MM.1S (cell line): ENCODE data around the gene LACTB.

ENCODE experiments used
- DNase-seq: peaks from one replicate; pipeline ENCODE4 v3.0.0-alpha.2; 2015
- H2AFZ ChIP-seq: fragments of 300-600 bp; sonication (generic); 2 replicates; pipeline ENCODE4 v1.6.0; 2016; ENCODE audit warnings: antibody characterized with exemption, low read length
- H3F3A ChIP-seq: fragments of 300-600 bp; sonication (generic); 2 replicates; pipeline ENCODE4 v1.6.1; 2016; ENCODE audit warnings: mild to moderate bottlenecking, antibody characterized with exemption, low read length, moderate library complexity, mixed read lengths; ENCODE audit not compliant: insufficient read depth
- H3K27ac ChIP-seq: fragments of 300-600 bp; sonication (generic); 2 replicates; pipeline ENCODE4 v1.5.1; 2016; ENCODE audit warnings: mild to moderate bottlenecking, low read length
- H3K27me3 ChIP-seq: fragments of 300-600 bp; sonication (generic); replicated peaks from 2 replicates; pipeline ENCODE4 v1.6.0; 2016; ENCODE audit warnings: low read length; ENCODE audit not compliant: insufficient read depth
- H3K36me3 ChIP-seq: fragments of 300-600 bp; sonication (generic); replicated peaks from 2 replicates; pipeline ENCODE4 v1.6.1; 2016; ENCODE audit warnings: mild to moderate bottlenecking, low read length, mixed read lengths; ENCODE audit not compliant: insufficient read depth
- H3K4me1 ChIP-seq: fragments of 300-600 bp; sonication (generic); 2 replicates; pipeline ENCODE4 v1.6.1; 2016; ENCODE audit warnings: low read length, mixed read lengths
- H3K4me2 ChIP-seq: fragments of 300-600 bp; sonication (generic); 2 replicates; pipeline ENCODE4 v1.6.0; 2016; ENCODE audit warnings: low read depth, low read length
- H3K4me3 ChIP-seq: fragments of 300-600 bp; sonication (generic); 2 replicates; pipeline ENCODE4 v1.5.1; 2016; ENCODE audit warnings: low read length, mixed read lengths
- H3K79me2 ChIP-seq: fragments of 300-600 bp; sonication (generic); 2 replicates; pipeline ENCODE4 v1.6.1; 2016; ENCODE audit warnings: mixed run types, low read length, mixed read lengths
- H3K9ac ChIP-seq: fragments of 300-600 bp; sonication (generic); 2 replicates; pipeline ENCODE4 v1.6.1; 2016; ENCODE audit warnings: low read length, mixed read lengths
- H3K9me2 ChIP-seq: fragments of 300-600 bp; sonication (generic); replicated peaks from 2 replicates; pipeline ENCODE4 v1.6.1; 2016; ENCODE audit warnings: mild to moderate bottlenecking, low read length, mixed read lengths; ENCODE audit not compliant: insufficient read depth
- H3K9me3 ChIP-seq: fragments of 300-600 bp; sonication (generic); replicated peaks from 2 replicates; pipeline ENCODE4 v1.6.1; 2016; ENCODE audit warnings: mild to moderate bottlenecking, low read length, mixed read lengths; ENCODE audit not compliant: insufficient read depth
- H4K20me1 ChIP-seq: fragments of 300-600 bp; sonication (generic); 2 replicates; pipeline ENCODE4 v1.6.1; 2016; ENCODE audit warnings: mild to moderate bottlenecking, low read length, moderate library complexity, mixed read lengths; ENCODE audit not compliant: insufficient read depth
- EZH2 ChIP-seq: fragments of 300-600 bp; sonication (generic); optimal IDR thresholded peaks from 2 replicates; pipeline ENCODE3; 2017; ENCODE audit warnings: low read depth, mild to moderate bottlenecking, antibody characterized with exemption, low read length, mixed read lengths
- EZH2phosphoT487 ChIP-seq: fragments of 300-600 bp; sonication (generic); IDR thresholded peaks from 2 replicates; pipeline ENCODE4 v1.6.1; 2018; ENCODE audit warnings: antibody characterized with exemption, low read length
- TF ChIP-seq, protein P1 (sequence below): fragments of 300-600 bp; sonication (generic); IDR thresholded peaks from 2 replicates; pipeline ENCODE4 v1.5.1; 2016; ENCODE audit warnings: antibody characterized with exemption, low read length, mixed read lengths

The LACTB gene

DNA sequence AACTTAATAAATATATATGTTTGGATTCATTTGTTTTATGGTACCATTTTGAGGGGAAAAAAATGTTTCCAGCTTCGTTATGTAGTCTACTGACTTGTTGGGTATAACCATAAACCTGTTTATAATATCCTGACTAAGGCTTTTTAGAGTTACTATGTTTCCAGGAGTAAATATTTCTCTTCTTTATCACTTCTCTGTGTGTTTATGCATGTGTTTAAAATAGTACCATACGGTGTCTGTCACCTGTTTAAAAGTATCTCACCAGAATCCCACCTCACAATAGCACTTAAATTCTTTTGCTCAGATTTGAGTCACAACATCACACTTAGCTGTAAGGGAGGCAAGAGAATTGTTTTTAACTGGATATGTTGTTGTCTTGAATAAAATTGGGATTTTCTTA is 15.1 kb downstream of the LACTB start:
- Histone ChIP-seq H3K36me3 (no peaks in the 10 kb centered on the region), H3K9ac (no peak overlapping the region), H3K27me3 (no peaks in the 10 kb centered on the region), H4K20me1 (no peaks in the 10 kb centered on the region), H3K79me2 (no peaks in the 10 kb centered on the region), H3K4me2 (no peak overlapping the region), H3K9me2 (no peaks in the 10 kb centered on the region), H3F3A (no peaks in the 10 kb centered on the region), H3K4me1 (no peaks in the 10 kb centered on the region), H2AFZ (no peak overlapping the region), H3K4me3 (no peak overlapping the region), H3K27ac (no peak overlapping the region), H3K9me3 (no peaks in the 10 kb centered on the region)
- TF ChIP-seq, protein P1, sequence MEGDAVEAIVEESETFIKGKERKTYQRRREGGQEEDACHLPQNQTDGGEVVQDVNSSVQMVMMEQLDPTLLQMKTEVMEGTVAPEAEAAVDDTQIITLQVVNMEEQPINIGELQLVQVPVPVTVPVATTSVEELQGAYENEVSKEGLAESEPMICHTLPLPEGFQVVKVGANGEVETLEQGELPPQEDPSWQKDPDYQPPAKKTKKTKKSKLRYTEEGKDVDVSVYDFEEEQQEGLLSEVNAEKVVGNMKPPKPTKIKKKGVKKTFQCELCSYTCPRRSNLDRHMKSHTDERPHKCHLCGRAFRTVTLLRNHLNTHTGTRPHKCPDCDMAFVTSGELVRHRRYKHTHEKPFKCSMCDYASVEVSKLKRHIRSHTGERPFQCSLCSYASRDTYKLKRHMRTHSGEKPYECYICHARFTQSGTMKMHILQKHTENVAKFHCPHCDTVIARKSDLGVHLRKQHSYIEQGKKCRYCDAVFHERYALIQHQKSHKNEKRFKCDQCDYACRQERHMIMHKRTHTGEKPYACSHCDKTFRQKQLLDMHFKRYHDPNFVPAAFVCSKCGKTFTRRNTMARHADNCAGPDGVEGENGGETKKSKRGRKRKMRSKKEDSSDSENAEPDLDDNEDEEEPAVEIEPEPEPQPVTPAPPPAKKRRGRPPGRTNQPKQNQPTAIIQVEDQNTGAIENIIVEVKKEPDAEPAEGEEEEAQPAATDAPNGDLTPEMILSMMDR, result no peak
- TF ChIP-seq EZH2phosphoT487 (no peak), EZH2 (no peak)
- DNase-seq, result no peak

DNA sequence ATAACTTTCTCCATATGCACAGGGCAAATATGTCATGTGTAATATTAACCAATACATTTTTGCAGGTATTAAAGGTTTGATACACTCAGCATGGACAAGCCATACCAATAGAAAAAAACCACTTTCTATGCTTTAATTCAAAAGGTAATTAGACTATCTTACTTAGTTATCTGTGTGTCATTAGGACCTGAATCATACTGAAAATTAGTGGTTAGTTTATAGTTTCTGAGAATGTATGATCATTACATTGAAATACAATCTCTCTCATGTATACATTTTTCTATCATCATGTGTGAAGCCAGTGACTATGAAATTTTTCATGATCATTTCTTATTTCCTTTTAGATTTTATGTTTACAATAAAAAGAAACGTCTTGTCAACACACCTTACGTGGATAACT is 19.3 kb downstream of the LACTB start:
- no peaks in the 10 kb centered on the region for H3K9me3 ChIP-seq
- no peaks in the 10 kb centered on the region for H3K36me3 ChIP-seq
- DNase-seq, result no peak
- no peaks in the 10 kb centered on the region for H3F3A ChIP-seq
- H3K9me2 ChIP-seq, result no peaks in the 10 kb centered on the region
- TF ChIP-seq EZH2 (no peak), EZH2phosphoT487 (no peak)
- TF ChIP-seq, protein P1, result no peak
- H3K79me2 ChIP-seq, result no peaks in the 10 kb centered on the region
- no peaks in the 10 kb centered on the region for H4K20me1 ChIP-seq
- no peak overlapping the region for H2AFZ ChIP-seq
- no peak overlapping the region for H3K4me2 ChIP-seq
- no peak overlapping the region for H3K27ac ChIP-seq
- no peak overlapping the region for H3K4me3 ChIP-seq
- H3K27me3 ChIP-seq, result no peaks in the 10 kb centered on the region
- no peaks in the 10 kb centered on the region for H3K4me1 ChIP-seq
- H3K9ac ChIP-seq, result no peak overlapping the region

DNA sequence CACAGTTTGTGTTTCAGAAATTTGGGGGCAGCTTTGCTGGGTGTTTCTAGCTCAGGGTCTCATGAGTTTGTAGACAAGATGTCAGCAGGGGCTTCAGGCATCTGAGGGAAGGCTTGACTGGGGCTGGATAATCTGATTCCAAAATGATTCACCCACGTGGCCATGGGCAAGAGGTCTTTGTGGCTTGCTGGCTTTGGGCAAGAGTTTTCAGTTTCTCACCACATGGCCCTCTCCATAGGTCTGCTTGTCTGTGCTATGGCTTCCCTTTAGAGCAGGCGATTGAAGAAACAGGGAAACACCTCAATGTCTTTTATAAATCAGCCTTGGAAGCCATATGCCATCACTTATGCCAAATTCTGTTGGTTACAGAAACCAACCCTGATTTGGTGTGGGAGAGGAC is 23.8 kb downstream of the LACTB start:
- Histone ChIP-seq H2AFZ (no peak overlapping the region), H3K9me2 (no peaks in the 10 kb centered on the region), H3K4me2 (no peak overlapping the region), H3K27ac (no peak overlapping the region), H3K9me3 (no peaks in the 10 kb centered on the region), H3K4me1 (no peaks in the 10 kb centered on the region), H3K36me3 (no peaks in the 10 kb centered on the region), H3K27me3 (no peaks in the 10 kb centered on the region), H3K9ac (no peak overlapping the region), H3K79me2 (no peaks in the 10 kb centered on the region), H4K20me1 (no peaks in the 10 kb centered on the region), H3K4me3 (no peak overlapping the region), H3F3A (no peaks in the 10 kb centered on the region; the same call in 1 of the 2 replicates)
- DNase-seq, result no peak
- TF ChIP-seq EZH2phosphoT487 (no peak), EZH2 (no peak)
- TF ChIP-seq, protein P1, result no peak
